GM12878 (cell line): ENCODE results near the gene CACNA1H. TPM values are rescaled to one million over a fixed set of nuclear protein-coding genes. Genes with fewer than 3 reads are reported as not detected.

Experiments
- ATAC-seq: fragments of 200-7000 bp; cut with Tn5 transposase; 3 replicates; pipeline ENCODE4 v1.9.1; 2020; ENCODE audit warnings: mild to moderate bottlenecking, moderate library complexity
- BruUV-seq: library from RNA; stranded (reverse); fragments of 400-500 nt; replicated peaks from 2 replicates; lab custom pipeline; 2021; lab: Mats Ljungman, UMichigan
- CTCF ChIA-PET: fragments of 300-600 bp; sonication (Branson Sonifier 250); formaldehyde crosslinking; extraction: SDS; loops from one replicate; lab custom pipeline; 2021; ENCODE audit warnings: inconsistent platforms; lab: Yijun Ruan, JAX
- POLR2A ChIA-PET: fragments of 350-600 bp; formaldehyde crosslinking; extraction: SDS; loops from one replicate; lab custom pipeline; 2021; ENCODE audit warnings: inconsistent platforms; lab: Charles Lee
- RAD21 ChIA-PET: fragments of 300-600 bp; sonication (Branson Sonifier 250); formaldehyde crosslinking; loops from one replicate; lab custom pipeline; 2023; ENCODE audit warnings: antibody characterized with exemption; ENCODE audit not compliant: unreplicated experiment; lab: Charles Lee
- SMC1A ChIA-PET: fragments of 300-600 bp; sonication (Branson Sonifier 250); formaldehyde crosslinking; loops from one replicate; lab custom pipeline; 2023; ENCODE audit not compliant: unreplicated experiment, uncharacterized antibody; lab: Charles Lee
- DNase-seq: peaks from one replicate; pipeline ENCODE4 v3.0.0-alpha.2; 2011; ENCODE audit warnings: low read depth, low spot score
- FAIRE-seq: peaks from 3 replicates; lab custom pipeline; 2011; peaks lifted over from hg19 to GRCh38; lab: Jason Lieb, UNC
- H2AFZ ChIP-seq: 2 replicates; pipeline ENCODE4 v1.6.0; 2011; ENCODE audit warnings: low read depth, low read length, control low read depth; ENCODE audit not compliant: control insufficient read depth
- H3K27ac ChIP-seq: 2 replicates; pipeline ENCODE4 v1.5.1; 2011; ENCODE audit warnings: control low read depth; ENCODE audit not compliant: control insufficient read depth, insufficient read depth
- H3K27me3 ChIP-seq, 2 experiments: replicated peaks in 1 of 2; 2 replicates each; pipeline versions ENCODE4 v1.6.0 to v1.6.1; 2011; ENCODE audit warnings: low read length in 1 of 2; ENCODE audit not compliant: control insufficient read depth in 2 of 2, insufficient read depth in 2 of 2
- H3K36me3 ChIP-seq, 2 experiments: 2 replicates each; pipeline ENCODE4 v1.5.1; 2011; ENCODE audit warnings: low read length in 1 of 2; ENCODE audit not compliant: control insufficient read depth in 2 of 2, insufficient read depth in 2 of 2
- H3K4me1 ChIP-seq: 2 replicates; pipeline ENCODE4 v1.6.1; 2011; ENCODE audit warnings: mild to moderate bottlenecking, low read length, moderate library complexity, mixed read lengths; ENCODE audit not compliant: control insufficient read depth, insufficient read depth
- H3K4me2 ChIP-seq: 2 replicates; pipeline ENCODE4 v1.6.0; 2011; ENCODE audit warnings: control low read depth; ENCODE audit not compliant: control insufficient read depth, insufficient read depth
- H3K4me3 ChIP-seq: fragments of 200-600 bp; sonication (generic); 2 replicates; pipeline ENCODE4 v1.5.1; 2016
- H3K79me2 ChIP-seq: 2 replicates; pipeline ENCODE4 v1.6.0; 2011; ENCODE audit warnings: low read length; ENCODE audit not compliant: control insufficient read depth, insufficient read depth
- H3K9ac ChIP-seq: 2 replicates; pipeline ENCODE4 v1.8.0; 2011; ENCODE audit warnings: low read length, control low read depth, mixed read lengths; ENCODE audit not compliant: control insufficient read depth, insufficient read depth
- H3K9me3 ChIP-seq: replicated peaks from 3 replicates; pipeline ENCODE4 v1.5.1; 2011; ENCODE audit warnings: mild to moderate bottlenecking, low read length; ENCODE audit not compliant: control insufficient read depth, insufficient read depth
- H4K20me1 ChIP-seq: 2 replicates; pipeline ENCODE4 v1.6.0; 2011; ENCODE audit not compliant: control insufficient read depth, insufficient read depth
- IRF3 ChIP-seq: fragments of 450-650 bp; IDR thresholded peaks from 2 replicates; pipeline ENCODE4 v1.6.1; 2014; ENCODE audit warnings: mild to moderate bottlenecking
- IRF4 ChIP-seq: IDR thresholded peaks from 2 replicates; pipeline ENCODE4 v1.6.1; 2011; ENCODE audit warnings: low read depth, low read length
- ZNF24 ChIP-seq: fragments of 450-650 bp; IDR thresholded peaks from 2 replicates; pipeline ENCODE4 v1.6.1; 2017; ENCODE audit warnings: antibody characterized with exemption, mild to moderate bottlenecking
- WGBS: methylation state at CpG from one replicate; pipeline ENCODE4 v1.1.6; 2016; ENCODE audit warnings: low lambda C conversion rate; ENCODE audit not compliant: insufficient replicate concordance, insufficient coverage; ENCODE audit errors: missing lambda C conversion rate; 5-methylcytosine and 5-hydroxymethylcytosine counted together
- in situ Hi-C: fragments of 300-500 bp; cut with MboI; formaldehyde crosslinking; loops from 9 replicates; pipeline ENCODE4 v1.14.3; 2018; ENCODE audit warnings: mixed read lengths
- intact Hi-C: fragments of 100-400 bp; cut with micrococcal nuclease; formaldehyde crosslinking; loops from one replicate; pipeline ENCODE4 v1.14.2; 2022; ENCODE audit not compliant: unreplicated experiment
- polyA plus RNA-seq, 11 experiments: library from polyadenylated mRNA; depleted of rRNA in 4 of 11; unstranded in 6 of 11; stranded (reverse) in 5 of 11; fragments of >200 nt; fragmentation: Nextera tagmentation in 4 of 11; fragmentation: Illumina TruSeq in 1 of 11; extraction: Ambion mirVana in 4 of 11; extraction: Trizol in 1 of 11; gene quantifications; 1 replicate in 1 of 11; 2 replicates in 10 of 11; pipeline versions ENCODE4 v1.2.1 to v1.2.3, GENCODE V29; 2011 to 2016; ENCODE audit warnings: inconsistent platforms in 2 of 11, missing spikeins in 2 of 11, low read depth in 1 of 11
- total RNA-seq, 4 experiments: library from RNA; depleted of rRNA in 3 of 4; stranded (reverse); fragments of >200 nt in 3 of 4; fragmentation: Illumina TruSeq in 1 of 4; extraction: Trizol in 1 of 4; gene quantifications; 2 replicates each; pipeline versions ENCODE4 v1.2.1 to v1.2.3, GENCODE V29; 2013 to 2021
- TF ChIP-seq, protein P1 (sequence below): fragments of 150-350 bp; IDR thresholded peaks from 2 replicates; pipeline ENCODE4 v1.6.1; 2014; ENCODE audit warnings: mild to moderate bottlenecking, low read depth, low read length

The CACNA1H gene
- total and polyA plus RNA-seq, 10 of the 15 experiments (the other 5 are each of a cell fraction or from before 2014, with no cell fraction given) = 0.03 to 0.54 TPM; not detected in 8

DNA sequence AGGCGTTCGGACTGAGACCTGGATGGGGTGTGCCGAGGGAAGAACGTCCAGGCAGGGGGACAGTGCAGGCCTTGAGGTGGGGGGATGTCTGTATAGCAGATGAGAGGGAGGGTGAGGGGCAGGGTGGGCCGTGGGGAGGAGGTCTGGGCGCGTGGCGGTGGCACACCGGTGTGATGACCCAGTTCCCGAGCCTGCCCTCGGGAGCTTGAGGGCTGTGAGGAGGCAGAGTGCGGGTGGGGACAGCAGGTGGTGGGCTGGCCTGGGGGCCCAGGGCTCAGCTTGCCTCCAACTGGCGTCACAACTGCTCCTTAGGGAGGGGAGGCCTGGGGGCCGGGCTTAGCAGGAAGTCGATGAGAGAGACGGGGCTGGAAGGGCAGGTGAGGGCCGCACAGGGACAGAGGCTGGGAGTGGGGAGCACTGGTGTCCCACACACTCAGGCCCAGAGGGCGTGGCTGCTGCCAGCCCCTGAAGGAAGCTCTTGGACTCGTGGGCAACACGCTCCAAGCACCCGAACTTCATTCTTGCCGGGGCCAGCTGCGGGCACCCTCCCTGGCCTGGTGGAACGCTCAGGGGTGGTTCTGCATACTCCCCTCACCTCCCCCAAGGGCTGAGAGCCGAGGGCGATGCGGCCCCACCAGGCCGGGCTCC lies 6.5 kb downstream of the CACNA1H start:
- no peaks in the 10 kb centered on the region for H3K79me2 ChIP-seq
- 37% methylated on average over 22 of the region's 28 CpGs for WGBS
- H3K27ac ChIP-seq = no peak overlapping the region
- no peak overlapping the region for H3K4me2 ChIP-seq
- ATAC-seq = no peak
- H3K9me3 ChIP-seq = no peaks in the 10 kb centered on the region
- no peaks in the 10 kb centered on the region for H3K4me1 ChIP-seq
- no peak for FAIRE-seq
- H3K27me3 ChIP-seq = no peaks in the 10 kb centered on the region
- no peak overlapping the region for H2AFZ ChIP-seq
- H3K36me3 ChIP-seq = no peaks in the 10 kb centered on the region
- TF ChIP-seq ZNF24 (no peak), IRF3 (no peak), IRF4 (no peak)
- TF ChIP-seq, protein P1, sequence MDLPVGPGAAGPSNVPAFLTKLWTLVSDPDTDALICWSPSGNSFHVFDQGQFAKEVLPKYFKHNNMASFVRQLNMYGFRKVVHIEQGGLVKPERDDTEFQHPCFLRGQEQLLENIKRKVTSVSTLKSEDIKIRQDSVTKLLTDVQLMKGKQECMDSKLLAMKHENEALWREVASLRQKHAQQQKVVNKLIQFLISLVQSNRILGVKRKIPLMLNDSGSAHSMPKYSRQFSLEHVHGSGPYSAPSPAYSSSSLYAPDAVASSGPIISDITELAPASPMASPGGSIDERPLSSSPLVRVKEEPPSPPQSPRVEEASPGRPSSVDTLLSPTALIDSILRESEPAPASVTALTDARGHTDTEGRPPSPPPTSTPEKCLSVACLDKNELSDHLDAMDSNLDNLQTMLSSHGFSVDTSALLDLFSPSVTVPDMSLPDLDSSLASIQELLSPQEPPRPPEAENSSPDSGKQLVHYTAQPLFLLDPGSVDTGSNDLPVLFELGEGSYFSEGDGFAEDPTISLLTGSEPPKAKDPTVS = no peak
- DNase-seq = no peak
- no peak overlapping the region for H3K9ac ChIP-seq
- POLR2A ChIA-PET = no interaction called here
- intact Hi-C loops (no loop called here), in situ Hi-C loops (no loop called here)
- no peaks in the 10 kb centered on the region for H4K20me1 ChIP-seq
- no TSS peak for BruUV-seq
- SMC1A ChIA-PET = no interaction called here
- CTCF ChIA-PET = no interaction called here
- H3K4me3 ChIP-seq = no peak overlapping the region
- RAD21 ChIA-PET = no interaction called here
